ENCODE data around the gene TRDMT1.

DNA sequence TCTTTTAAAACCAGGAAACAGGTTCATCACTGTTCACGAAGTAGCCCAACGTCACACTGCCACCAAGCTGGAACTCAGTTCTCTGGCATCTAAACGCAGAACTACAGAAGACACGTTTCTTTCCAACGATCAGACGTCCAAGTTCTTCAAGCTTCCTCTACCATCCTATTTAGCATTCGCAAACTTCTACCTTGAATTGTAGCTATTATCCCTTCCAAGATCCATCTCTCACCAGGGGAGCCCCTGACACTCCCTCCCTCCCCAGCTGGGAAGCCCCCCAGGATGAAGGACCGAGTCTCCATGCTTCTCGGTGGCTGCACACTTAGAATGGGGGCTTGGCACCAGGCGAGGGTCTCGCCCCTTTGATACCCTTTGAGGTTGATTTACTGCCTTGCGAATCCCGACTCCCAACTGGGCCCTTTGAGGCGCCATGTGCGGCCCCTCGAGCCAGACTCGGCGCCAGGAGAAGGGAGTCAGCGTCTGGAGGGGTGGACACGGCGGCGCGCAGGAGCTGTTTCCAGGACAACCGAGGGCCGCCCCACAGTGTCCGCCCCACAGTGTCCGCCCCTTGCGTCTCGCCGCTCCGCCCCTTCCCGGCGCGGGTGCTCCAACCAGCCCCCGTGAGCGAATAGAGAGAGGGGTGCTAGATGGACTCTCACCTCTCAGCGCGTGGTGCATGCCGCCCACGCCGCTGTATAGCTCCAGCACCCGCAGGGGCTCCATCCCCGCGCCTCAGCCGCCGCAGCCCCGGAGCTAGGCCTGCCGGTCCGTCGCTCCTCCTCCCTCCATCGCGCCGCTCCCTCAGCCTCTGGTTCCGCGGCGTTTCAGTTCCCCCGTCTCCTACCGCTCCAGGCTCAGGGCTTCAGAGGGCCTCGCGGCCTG, at the start of gene TRDMT1:
- TF ChIP-seq, protein P1, sequence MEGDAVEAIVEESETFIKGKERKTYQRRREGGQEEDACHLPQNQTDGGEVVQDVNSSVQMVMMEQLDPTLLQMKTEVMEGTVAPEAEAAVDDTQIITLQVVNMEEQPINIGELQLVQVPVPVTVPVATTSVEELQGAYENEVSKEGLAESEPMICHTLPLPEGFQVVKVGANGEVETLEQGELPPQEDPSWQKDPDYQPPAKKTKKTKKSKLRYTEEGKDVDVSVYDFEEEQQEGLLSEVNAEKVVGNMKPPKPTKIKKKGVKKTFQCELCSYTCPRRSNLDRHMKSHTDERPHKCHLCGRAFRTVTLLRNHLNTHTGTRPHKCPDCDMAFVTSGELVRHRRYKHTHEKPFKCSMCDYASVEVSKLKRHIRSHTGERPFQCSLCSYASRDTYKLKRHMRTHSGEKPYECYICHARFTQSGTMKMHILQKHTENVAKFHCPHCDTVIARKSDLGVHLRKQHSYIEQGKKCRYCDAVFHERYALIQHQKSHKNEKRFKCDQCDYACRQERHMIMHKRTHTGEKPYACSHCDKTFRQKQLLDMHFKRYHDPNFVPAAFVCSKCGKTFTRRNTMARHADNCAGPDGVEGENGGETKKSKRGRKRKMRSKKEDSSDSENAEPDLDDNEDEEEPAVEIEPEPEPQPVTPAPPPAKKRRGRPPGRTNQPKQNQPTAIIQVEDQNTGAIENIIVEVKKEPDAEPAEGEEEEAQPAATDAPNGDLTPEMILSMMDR (IDR thresholded peaks at IDR 0.05; ENCODE audit: low read depth, low read length, poor library complexity, severe bottlenecking): no peak
- TF ChIP-seq EZH2phosphoT487 (IDR thresholded peaks at IDR 0.05; ENCODE audit: borderline replicate concordance, low read length): no peak

Measured in DOHH2 (cell line).